NB4 (cell line): ENCODE data around the gene BMAL1.
"Not testable (repeated sequence)": the region's sequence is repeated elsewhere in the genome, so short reads cannot be mapped to it uniquely, and the experiment has no call there.

Experiments used
- MYC ChIP-seq: IDR thresholded peaks from 2 replicates; pipeline ENCODE4 v1.6.1; 2011; ENCODE audit warnings: low read depth, low read length
- POLR2A ChIP-seq: IDR thresholded peaks from 2 replicates; pipeline ENCODE4 v1.6.1; 2011; ENCODE audit warnings: mild to moderate bottlenecking; ENCODE audit not compliant: insufficient read length; ENCODE audit errors: extremely low read depth
- TF ChIP-seq, protein P1 (sequence below): IDR thresholded peaks from one replicate; pipeline ENCODE4 v1.5.1; 2012; ENCODE audit warnings: low read depth, low read length
- TF ChIP-seq, protein P2 (sequence below): IDR thresholded peaks from 2 replicates; pipeline ENCODE4 v1.6.1; 2011; ENCODE audit warnings: low read depth, low read length

DNA sequence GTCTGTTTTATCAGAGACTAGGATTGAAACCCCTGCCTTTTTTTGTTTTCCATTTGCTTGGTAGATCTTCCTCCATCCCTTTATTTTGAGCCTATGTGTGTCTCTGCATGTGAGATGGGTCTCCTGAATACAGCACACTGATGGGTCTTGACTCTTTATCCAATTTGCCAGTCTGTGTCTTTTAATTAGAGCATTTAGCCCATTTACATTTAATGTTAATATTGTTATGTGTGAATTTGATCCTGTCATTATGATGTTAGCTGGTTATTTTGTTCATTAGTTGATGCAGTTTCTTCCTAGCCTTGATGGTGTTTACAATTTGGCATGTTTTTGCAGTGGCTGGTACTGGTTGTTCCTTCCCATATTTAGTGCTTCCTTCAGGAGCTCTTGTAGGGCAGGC is 120.7 kb downstream of the BMAL1 start:
- TF ChIP-seq POLR2A, MYC: not testable (repeated sequence)
- TF ChIP-seq, protein P1, sequence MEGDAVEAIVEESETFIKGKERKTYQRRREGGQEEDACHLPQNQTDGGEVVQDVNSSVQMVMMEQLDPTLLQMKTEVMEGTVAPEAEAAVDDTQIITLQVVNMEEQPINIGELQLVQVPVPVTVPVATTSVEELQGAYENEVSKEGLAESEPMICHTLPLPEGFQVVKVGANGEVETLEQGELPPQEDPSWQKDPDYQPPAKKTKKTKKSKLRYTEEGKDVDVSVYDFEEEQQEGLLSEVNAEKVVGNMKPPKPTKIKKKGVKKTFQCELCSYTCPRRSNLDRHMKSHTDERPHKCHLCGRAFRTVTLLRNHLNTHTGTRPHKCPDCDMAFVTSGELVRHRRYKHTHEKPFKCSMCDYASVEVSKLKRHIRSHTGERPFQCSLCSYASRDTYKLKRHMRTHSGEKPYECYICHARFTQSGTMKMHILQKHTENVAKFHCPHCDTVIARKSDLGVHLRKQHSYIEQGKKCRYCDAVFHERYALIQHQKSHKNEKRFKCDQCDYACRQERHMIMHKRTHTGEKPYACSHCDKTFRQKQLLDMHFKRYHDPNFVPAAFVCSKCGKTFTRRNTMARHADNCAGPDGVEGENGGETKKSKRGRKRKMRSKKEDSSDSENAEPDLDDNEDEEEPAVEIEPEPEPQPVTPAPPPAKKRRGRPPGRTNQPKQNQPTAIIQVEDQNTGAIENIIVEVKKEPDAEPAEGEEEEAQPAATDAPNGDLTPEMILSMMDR = not testable (repeated sequence)
- TF ChIP-seq, protein P2, sequence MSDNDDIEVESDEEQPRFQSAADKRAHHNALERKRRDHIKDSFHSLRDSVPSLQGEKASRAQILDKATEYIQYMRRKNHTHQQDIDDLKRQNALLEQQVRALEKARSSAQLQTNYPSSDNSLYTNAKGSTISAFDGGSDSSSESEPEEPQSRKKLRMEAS = not testable (repeated sequence)
